HG03159 (cell line): ENCODE results near the gene MRPL1.
"Not testable (repeated sequence)": the region's sequence is repeated elsewhere in the genome, so short reads cannot be mapped to it uniquely, and the experiment has no call there.

ENCODE experiments used
- ATAC-seq: cut with Tn5 transposase; IDR thresholded peaks from one replicate; pipeline ENCODE4 v1.9.1; 2021; ENCODE audit warnings: mild to moderate bottlenecking, moderate library complexity; ENCODE audit not compliant: unreplicated experiment

Gene MRPL1

DNA sequence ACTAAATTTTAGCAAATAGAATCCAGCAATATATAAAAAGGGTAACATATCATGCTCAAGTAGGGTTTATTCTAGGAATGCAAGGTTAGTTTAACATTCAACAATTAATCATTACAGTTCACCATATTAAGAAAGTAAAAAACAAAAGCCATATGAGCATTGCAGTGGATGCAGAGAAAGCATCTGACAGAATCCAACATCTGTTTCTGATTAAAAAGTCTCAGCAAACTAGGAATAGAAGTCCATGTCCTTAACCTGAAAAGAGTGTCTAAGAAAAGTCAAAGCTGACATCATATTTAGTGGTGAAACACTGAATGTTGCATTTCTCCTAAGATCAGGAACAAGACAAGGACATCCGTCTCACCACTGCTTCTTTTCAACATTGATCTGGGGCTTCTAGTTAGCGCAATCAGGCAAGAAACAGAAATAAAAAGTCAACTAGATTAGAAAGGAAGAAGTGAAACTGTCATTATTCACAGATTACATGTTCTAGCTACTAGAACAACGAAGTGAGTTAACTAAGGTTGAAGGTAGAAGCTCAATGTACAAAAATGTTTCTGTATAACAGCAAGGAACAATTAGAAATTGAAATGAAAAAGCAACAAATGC is 49.3 kb downstream of the MRPL1 start:
- peak; percentile 89 for ATAC-seq

DNA sequence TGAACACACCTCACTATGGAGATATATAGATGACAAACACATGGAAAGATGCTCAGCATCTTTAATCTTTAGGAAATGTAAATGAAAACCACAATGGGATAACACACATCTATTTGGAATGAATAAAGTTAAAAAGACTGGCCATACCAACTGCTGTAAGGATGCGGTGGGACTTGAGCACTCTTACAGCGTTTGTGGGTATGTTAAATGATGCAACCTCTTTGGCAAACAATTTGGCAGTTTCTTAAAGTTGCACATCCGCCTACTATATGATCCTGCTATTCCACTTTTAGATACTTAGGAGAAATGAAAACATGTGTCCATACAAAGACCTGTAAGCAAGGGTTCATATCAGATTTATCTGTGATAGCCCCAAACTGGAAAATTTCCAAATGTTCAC is 50.7 kb downstream of the MRPL1 start:
- no peak for ATAC-seq

DNA sequence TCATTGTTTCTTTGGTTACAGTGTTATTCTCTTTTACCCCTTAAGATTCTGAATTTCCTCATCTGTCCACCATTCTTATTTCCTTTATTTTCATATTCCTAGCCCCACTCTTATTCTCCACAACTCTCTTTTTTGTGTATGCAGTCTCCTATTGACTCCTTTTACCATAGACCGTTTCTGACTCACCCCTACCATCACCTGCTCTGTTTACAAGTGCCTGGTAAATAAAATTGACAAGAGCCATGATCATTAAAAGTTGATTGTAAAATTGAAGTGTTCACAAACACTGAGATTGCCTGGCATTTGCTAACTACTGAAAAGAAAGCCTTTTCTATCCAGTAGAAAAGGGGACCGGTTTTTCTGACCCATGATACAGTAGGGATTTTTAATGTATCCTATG is 54.4 kb downstream of the MRPL1 start:
- no peak for ATAC-seq

- ATAC-seq, result no peak
Measured at GRCh38 chr4:77917601-77918000, 55.0 kb downstream of the MRPL1 start.

DNA sequence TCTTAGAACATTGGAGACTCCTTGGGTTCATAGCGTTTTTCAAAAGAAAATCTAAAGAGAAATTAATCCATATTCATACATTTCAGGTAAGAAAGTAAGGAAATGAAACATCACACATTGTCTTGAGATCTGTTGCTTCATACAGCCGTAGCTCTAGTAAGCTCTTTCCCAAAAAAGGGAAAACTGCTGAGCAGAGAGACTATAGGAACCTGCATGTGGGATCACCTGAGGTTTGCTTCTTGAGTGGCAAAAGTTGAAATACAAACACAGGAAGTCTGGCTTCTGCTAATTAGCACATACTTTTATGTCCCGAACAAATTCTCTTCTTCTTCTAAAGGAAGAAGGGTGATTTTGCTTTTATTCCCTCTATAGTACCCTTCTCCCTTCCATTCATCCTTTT is 57.7 kb downstream of the MRPL1 start:
- ATAC-seq, result no peak

DNA sequence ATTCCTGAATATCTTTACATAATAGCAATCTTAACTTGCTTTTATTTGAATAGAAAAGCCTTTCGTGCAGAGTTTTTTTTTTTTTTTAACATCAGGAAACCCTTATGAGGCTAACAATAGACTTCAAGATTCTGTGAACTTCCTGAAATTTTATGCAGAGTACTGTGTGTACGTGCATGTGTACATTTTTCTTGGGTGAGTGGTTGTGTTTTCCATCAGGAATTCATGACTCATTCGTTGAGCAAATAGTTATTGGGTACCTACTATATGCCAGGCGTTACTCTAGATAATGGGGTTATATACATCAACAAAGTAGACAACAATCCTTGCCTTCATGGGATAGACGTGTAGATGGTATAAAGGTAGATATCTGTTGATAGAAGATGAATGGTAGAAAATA is 59.1 kb downstream of the MRPL1 start:
- ATAC-seq, result no peak

DNA sequence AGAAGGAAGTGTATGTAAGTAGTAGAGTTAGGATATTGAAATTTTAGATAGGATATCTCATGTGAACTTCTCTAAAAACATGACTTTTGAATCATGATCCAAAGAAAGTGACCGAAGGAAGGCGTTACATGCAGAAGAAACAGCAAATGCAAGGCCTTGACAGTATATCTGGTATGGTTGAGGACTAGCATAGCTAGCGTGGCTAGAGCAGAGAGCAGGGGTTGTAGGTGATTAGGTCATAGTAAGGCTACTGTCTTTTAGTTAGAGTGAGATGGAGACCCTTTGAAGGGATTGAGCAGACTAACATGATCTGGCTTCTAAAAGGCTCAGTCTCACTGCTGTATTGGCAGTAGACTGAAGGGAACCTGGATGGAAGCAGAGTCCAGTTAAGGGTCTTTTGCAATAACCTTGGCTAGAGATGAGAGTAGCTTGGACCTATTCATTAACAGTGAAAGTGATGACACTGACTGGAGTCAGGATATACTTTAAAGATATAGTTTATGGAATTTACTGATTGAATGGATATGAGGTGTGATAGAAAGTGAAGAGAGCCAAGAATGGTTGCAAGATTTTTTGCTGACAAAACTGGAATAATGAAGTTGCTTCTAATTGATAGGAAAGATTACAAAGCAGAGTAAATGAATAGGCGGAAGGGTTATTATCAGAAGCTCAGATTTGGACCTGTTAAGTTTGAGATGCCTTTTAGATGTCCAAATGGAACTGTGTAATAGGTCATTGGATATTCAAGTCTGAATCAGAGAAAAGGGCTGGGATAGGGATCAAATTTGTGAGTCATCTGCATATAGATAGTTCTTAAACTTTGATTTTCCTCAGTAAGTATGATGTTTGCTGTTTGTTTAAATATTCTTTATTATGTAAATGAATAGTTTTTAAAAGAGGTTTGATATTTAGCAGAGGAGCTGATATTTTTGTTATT is 59.8 kb downstream of the MRPL1 start:
- ATAC-seq, result no peak

DNA sequence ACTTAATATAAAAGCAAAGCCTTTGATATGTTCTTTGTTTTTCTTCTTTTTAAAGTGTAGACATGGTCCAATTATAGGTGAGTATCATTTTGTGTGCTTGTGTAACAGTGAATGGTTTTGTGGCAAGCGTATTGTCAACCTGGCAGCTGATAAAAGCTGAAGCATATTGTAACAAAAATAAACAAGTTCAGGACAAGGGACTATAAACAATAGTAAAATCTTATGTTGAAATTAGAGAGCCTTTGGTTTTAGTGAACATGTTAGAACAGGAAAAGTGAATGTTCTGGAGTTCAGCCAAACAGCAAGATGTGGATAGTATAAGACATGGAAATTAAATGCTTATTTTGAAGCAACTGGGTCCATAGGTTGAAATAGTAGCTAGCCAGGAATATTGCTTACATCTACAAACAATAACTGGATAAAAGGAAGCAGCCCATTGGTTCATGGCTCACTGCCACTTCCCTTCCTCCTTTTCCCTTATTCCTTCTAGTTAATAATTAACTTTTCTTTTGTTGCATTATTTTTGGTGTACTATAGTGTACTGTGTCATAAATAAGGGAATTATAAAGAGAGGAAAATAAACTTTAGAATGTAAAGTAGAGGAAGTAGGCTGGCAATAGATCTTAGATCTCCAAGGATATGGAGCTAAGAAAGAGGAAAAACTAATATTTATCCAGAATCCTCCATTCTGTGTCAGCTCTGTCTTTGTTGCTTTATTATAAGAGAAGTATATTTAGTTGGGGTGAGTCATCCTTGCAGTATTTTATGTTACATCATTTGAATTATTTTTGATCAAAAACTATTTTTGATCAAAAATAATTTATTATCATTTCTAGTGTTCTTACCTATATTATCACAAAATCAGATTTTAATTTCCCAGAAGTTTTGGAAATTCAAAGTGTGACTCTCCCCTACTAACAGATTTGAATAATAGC is 65.6 kb downstream of the MRPL1 start:
- no peak for ATAC-seq

GRCh38 chr4:77930154-77930639 is 67.6 kb downstream of the MRPL1 start:
- ATAC-seq, result no peak

GRCh38 chr4:77930876-77931275 is 68.2 kb downstream of the MRPL1 start:
- ATAC-seq, result no peak

DNA sequence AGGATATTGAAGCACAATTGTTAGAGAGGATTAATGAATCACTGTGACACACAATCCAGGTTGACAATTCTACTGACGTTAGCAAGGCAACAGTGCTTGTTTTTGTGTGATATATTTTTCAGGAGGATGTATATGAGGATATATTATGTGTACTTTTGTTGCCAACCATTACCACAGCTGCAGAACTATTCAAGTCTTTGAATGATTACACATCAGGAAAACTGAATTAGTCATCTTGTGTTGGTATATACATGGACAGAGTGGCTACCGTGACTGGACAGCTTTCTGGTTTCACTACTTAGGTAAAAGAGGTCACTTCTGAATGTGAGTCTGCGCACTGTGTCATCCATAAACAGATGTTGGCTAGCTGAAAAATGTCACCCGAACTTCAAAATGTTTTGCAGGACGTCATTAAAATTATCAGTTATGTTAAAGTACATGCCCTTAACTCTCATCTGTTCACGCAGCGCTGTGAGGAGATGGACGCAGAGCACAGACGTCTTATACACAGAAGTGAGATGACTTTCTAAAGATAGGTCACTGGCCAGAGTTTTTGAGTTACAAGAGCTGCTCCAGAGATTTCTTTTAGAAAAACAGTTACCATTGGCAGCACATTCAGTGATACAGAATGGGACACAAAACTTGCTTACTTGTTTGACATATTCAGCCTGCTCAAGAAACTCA is 69.0 kb downstream of the MRPL1 start:
- no peak for ATAC-seq

GRCh38 chr4:77938560-77938959 is 75.9 kb downstream of the MRPL1 start:
- ATAC-seq, result no peak

- not testable (repeated sequence) for ATAC-seq
Measured at GRCh38 chr4:77945929-77946328, 83.3 kb downstream of the MRPL1 start.

GRCh38 chr4:77950203-77950602 is 87.6 kb downstream of the MRPL1 start:
- ATAC-seq, result no peak

DNA sequence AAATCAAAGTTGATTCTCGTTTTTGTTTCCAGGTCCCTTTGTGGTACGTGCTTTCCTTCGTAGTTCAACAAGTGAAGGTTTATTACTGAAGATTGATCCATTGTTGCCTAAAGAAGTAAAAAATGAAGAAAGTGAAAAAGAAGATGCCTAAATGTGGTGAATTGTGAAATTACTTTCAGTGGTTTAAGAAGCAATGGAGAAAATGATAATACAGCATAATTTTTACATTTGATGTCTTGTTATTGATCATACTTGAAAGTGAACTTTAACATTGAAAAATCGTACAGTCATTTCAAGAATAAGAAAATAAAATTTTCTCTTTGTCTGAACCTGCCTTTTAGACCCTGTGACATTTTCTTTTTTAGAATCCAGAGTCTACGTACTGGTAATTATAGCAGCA is 89.8 kb downstream of the MRPL1 start:
- ATAC-seq, result no peak

DNA sequence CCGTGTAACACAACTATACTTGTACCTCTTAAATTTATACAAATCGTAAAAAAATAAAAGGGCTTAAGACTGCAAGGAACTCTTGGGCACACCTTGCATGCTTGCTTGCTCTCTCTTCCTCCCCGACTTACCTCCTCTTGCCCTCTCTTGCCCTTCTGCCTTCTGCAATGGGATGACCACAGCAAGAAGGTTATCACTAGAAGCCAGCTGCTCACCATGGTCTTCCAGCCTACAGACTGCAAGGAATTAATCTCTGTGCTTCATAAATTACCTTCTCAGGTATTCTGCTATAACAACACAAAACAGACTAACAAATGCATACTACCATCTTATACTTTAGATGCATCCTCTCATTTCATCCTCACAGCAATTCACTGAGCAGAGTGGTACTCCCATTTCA is 92.1 kb downstream of the MRPL1 start:
- no peak for ATAC-seq

- ATAC-seq, result no peak
Measured at GRCh38 chr4:77956917-77957316, 94.3 kb downstream of the MRPL1 start.

GRCh38 chr4:77958897-77959296 is 96.3 kb downstream of the MRPL1 start:
- ATAC-seq, result no peak

- ATAC-seq, result no peak
Measured at GRCh38 chr4:77959566-77960338, 97.1 kb downstream of the MRPL1 start.

- no peak for ATAC-seq
Measured at GRCh38 chr4:77960367-77960766, 97.7 kb downstream of the MRPL1 start.
